GM20431 (cell line): ENCODE results near the gene GATA3.

ENCODE experiments used
- in situ Hi-C: fragments of 300-500 bp; cut with MseI, MboI; formaldehyde crosslinking; loops from one replicate; pipeline ENCODE4 v1.15.0; 2020; ENCODE audit warnings: low sequenced_read_pairs; ENCODE audit not compliant: unreplicated experiment

The GATA3 gene

DNA sequence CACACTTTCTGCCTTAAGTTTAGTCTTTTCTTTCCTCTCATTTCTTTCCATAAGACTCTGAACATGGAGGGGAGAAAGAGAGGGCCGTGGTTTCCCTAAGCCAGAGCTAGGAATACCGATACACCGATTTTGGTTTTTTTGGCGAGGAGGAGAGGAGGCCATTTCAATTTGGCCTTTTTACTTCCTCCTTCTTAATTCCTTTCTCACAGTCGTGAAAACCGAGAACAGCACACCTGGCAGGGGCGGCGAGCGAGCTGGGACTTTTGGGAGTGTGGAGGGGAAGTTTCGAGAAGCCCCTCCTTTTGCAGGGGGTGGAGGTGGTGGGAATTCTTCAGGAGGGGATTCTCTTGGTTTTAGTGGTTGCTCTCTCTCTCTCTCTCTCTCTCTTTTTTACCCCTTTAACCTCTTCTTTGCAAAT is 6.2 kb downstream of the GATA3 start:
- in situ Hi-C loops: no loop called here

DNA sequence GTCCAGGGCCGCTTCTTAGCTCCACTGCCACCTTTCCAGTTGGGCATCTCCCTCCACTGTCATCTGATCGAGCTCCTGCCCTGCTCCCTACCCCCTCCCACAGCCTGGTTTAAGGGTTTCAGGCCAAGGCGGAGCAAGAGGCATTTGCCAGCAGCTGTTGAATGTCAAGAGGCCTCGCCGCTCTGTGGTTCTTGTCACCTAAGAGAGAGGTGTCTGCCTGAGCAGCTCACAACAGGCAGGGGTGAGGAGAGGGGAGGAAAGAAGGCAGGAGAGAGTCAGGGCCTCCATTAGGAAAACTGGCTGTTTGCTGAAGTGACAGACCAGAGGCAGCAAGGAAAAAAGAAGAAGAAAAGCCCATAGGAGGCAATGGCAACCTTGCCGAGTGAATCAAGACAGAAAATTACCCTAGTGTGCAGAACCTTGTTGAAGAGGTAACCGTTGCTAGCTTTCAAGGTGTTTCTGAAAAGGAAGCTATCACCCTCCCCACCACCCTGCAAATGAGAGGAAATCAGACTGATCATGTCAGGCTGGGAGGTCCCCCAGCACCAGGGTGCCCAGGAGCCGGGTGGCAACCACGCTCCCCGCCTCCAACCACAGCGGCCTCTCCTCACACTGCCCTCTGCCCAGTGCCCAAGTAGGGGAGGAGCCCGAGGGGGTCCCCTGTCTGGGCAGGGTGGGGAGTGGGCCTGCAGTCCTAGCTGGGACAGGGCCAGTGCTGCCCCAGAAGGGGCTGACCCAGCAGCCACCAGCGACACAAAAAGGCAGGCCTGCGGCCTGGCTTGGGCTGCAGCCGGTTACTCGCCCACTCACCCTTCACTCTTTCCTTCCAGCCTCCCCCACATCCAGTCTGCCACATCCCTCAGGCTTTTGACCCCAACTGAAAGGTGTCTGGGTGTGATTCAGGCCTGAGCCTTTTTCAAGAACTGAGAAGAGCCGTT is 7.1 kb downstream of the GATA3 start:
- in situ Hi-C loops: no loop called here

DNA sequence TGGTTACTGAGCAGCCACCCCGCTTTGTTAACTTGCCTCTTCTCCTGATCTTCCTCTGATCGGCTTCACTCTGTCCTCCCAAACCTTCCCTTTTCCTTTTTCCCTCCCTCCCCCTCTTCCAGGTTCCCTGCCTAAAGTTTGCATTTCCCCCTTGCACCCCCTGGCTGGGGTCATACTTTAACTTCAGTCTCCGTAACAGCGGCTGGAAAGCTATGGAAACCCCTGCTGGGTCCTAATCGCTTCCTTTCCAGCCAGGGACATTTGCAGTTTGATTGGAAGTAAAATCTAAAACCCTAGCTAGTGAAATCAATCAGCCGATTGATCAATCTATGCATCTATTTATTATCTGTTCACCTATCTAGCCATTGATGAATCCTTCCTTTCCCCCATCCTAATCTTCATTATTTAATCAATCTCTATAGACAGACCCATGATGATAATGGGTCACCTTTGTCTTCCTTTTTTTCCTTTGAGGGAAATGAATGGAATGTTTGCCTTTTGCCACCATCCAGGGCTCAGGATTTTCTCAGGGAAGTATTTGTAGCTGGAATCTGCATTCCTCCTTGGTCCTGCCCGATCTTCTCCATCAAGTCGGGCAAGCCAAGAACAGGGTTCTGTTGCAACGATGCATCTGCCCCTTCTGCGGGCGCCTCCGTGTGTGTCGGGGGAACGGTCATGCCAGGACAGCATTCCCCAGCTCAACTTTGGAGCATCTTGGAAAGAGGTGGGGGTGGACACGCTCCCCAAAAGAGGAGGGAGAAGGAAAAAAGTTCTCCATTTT is 8.8 kb downstream of the GATA3 start:
- in situ Hi-C loops: no loop called here

DNA sequence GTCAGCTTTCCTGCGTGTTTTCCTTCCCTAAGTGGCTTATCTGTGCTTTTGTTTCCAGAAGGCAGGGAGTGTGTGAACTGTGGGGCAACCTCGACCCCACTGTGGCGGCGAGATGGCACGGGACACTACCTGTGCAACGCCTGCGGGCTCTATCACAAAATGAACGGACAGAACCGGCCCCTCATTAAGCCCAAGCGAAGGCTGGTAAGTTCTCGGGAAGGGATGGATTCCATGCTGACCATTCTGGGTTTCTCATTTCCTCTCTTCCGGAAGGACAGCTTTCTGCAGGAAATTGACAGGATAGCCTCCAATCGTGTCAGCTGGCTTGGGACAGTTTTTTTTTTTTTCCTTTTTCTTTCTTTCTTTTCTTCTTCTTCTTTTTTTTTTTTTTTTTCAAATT is 9.4 kb downstream of the GATA3 start:
- in situ Hi-C loops: no loop called here

DNA sequence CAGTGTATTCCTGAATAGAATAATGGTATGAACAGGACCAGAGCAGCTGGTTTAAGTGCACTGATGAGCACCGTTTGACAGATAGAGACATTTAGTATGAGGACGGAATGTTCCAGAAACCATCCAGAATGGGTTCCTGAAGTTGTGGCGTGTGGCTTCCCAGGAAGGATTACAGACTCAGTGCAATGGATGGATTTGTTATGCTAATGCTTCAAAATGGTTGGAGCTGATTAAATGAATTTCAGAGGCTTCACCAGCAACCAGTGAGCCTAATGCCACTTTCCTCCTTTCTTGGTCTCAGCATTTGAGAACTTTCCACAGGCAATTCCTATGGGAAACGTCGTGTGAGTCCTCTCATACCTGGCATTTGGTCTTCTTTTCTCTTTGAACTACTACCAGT is 9.9 kb downstream of the GATA3 start:
- in situ Hi-C loops: no loop called here

DNA sequence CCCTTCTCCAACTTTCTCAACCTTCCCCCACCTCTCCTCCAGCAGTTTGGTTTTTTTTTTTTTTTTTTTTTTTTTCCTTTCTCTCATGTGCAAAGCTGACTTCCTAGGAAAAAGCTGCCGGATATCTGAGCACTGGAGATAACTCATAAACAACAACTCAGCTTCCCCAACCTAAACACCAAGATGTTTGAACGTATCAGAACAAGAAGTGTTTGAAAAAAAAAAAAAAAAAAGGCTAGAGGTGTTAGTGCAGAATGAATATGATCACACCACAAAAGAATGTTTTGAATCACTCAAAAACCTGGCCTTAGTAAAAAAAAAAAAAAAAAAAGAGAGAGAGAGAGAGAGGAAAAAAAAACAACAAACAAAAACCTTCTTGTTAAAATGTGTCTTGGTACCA is 11.2 kb downstream of the GATA3 start:
- in situ Hi-C loops: no loop called here

DNA sequence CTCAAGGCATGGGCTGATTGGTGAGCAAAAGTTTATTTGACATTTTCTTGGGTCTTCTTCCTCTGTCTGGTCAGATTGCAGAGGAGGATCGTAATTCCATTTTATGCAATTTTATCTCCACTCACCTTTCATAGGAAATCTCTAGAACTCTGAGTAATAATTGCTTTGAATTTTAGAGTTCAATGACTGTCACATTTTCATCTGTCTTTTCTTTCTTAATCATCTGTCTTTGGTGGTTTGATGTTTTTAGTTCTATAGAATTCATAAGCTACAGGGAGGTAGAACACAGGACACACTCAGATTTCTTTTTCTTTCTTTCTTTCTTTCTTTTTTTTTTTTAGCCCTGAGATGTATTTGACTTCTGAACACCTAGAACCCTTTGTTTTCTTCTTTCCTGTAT is 11.6 kb downstream of the GATA3 start:
- in situ Hi-C loops: no loop called here

DNA sequence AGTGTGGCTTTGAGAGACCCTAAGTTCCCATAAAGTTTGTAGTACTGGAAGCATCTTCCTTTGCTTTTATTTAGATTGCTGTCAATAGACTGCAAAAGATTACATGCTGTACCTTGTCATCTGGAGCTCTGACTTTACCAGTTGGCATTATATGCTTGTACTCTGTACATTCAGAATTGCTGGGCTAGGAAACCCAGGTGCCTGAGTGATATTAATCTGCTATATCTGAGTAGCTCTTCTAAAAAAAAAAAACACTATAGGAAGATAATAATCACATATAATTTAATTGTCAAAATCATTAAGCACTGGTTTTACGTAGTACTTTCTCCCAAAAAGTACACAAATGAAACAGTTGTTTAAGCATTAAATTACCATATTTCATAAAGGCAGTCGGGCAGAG is 12.3 kb downstream of the GATA3 start:
- in situ Hi-C loops: no loop called here

DNA sequence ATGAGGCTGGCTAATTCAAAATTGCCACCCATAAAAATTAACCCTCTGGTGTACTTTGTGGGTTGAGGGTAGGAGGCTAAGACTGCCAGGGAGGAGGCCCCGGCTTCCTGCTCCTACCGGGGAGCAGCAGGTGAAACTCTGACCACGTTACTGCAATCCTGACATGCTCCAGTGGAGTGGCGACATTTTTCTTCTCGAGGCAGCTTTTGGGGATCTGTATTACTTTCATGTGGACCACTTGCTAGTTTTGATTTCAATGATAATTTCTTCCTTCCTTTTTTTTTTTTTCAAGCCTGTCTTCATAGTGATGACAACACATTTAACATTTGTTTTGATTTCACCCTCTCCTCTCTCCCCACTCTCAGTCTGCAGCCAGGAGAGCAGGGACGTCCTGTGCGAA is 14.6 kb downstream of the GATA3 start:
- in situ Hi-C loops: no loop called here

DNA sequence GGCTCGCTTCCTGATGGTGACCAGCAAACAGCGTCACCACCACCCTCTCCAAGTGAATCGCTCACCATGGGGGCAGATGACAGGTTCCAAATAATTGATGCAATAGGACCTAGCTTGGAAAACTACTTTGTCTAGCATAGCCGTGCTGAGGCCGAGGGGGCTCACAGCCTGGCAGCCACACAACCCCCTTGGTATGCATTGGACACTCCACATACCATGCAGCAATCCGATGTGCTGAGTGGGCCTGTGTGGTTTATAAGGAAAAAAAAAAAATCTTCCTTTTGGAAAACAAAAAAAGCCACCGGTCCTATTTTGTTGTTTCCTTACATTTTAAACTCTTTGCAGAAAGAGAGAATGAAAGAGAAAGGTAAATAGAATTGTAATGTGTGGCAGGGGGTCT is 15.1 kb downstream of the GATA3 start:
- in situ Hi-C loops: no loop called here

DNA sequence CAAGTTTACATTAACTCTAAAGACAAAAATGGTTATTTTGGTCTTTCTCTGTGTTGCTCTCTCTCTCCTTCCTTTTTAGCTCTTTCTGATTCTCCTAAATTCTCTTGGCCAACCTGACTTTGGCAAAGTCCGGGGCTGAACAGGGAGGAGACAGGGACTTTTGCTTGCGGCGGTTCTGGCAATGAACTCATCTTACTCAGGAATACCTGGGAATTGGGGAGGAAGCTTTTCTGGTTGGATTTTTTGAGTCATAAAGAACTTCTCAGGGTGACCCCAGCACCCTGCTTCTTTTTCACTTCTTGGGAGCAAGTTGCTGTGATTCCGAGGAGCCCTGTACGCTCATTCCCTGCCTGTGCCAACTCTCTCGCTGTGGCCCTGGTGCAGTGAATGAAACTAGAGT is 16.0 kb downstream of the GATA3 start:
- in situ Hi-C loops: no loop called here

DNA sequence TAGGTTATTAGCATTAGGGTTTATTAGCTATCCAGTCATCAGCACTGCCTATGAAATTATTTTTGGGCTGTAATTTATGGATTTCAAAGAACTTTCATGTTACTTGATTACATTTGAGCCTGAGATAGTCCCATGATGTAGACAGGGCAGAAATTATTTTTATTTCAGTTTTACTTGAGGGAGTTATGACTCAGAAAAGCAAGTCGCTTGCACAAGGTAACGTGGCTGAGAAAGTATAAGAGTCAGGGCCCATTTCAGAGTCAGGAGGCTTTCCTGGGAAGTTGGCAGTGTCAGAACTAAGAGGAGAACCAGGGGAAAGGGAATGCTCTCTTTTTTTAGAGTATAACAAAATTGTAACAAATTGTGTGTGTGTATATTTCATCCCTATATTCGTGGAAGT is 16.5 kb downstream of the GATA3 start:
- in situ Hi-C loops: no loop called here

DNA sequence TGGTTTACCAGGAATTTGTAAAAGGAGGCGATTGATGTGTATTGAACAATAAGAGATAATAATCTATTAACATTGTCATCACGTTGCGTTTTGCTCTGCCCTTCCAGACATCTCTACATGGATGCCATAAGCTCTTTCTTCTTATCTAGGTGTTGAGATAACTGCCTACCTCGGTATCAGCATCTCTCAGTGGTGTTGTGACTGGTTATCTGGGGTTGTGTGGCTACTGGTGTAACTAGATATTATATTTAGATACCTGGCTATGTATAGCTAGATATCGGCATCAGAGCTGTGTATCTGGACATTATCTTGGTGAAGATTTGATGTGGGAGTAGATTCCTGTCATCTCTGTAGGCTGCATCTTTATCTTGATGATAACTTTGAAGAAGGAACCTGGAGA is 17.2 kb downstream of the GATA3 start:
- in situ Hi-C loops: no loop called here

DNA sequence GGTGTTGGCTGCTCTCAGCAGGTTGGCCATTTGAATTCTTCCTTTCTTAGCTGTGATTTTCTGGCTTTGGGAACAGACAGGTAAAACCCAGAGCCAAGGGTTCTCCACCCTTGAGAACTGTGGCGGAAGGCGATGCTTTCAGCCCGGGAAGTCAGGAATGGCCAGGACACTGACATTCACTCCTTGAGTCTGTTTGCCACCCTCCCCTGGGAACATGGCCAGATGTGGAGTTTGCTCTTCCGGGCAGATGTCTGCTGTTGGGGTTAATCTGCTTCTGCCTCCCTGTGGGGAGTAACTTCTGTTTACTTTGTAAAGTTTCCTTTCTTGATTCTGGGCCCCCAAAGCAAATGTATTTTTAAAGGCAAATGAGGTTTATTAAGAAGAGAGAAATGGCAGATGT is 17.7 kb downstream of the GATA3 start:
- in situ Hi-C loops: no loop called here

DNA sequence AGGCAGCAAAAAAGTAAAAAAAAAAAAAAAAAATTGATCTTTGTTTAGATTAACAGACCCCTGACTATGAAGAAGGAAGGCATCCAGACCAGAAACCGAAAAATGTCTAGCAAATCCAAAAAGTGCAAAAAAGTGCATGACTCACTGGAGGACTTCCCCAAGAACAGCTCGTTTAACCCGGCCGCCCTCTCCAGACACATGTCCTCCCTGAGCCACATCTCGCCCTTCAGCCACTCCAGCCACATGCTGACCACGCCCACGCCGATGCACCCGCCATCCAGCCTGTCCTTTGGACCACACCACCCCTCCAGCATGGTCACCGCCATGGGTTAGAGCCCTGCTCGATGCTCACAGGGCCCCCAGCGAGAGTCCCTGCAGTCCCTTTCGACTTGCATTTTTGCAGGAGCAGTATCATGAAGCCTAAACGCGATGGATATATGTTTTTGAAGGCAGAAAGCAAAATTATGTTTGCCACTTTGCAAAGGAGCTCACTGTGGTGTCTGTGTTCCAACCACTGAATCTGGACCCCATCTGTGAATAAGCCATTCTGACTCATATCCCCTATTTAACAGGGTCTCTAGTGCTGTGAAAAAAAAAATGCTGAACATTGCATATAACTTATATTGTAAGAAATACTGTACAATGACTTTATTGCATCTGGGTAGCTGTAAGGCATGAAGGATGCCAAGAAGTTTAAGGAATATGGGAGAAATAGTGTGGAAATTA is 19.4 kb downstream of the GATA3 start:
- in situ Hi-C loops: no loop called here

DNA sequence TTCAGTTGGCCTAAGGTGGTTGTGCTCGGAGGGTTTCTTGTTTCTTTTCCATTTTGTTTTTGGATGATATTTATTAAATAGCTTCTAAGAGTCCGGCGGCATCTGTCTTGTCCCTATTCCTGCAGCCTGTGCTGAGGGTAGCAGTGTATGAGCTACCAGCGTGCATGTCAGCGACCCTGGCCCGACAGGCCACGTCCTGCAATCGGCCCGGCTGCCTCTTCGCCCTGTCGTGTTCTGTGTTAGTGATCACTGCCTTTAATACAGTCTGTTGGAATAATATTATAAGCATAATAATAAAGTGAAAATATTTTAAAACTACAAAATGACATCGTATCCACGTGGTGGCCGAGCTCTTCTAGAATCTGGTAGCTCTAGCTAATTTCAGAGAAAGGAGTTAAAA is 20.4 kb downstream of the GATA3 start:
- in situ Hi-C loops: no loop called here

DNA sequence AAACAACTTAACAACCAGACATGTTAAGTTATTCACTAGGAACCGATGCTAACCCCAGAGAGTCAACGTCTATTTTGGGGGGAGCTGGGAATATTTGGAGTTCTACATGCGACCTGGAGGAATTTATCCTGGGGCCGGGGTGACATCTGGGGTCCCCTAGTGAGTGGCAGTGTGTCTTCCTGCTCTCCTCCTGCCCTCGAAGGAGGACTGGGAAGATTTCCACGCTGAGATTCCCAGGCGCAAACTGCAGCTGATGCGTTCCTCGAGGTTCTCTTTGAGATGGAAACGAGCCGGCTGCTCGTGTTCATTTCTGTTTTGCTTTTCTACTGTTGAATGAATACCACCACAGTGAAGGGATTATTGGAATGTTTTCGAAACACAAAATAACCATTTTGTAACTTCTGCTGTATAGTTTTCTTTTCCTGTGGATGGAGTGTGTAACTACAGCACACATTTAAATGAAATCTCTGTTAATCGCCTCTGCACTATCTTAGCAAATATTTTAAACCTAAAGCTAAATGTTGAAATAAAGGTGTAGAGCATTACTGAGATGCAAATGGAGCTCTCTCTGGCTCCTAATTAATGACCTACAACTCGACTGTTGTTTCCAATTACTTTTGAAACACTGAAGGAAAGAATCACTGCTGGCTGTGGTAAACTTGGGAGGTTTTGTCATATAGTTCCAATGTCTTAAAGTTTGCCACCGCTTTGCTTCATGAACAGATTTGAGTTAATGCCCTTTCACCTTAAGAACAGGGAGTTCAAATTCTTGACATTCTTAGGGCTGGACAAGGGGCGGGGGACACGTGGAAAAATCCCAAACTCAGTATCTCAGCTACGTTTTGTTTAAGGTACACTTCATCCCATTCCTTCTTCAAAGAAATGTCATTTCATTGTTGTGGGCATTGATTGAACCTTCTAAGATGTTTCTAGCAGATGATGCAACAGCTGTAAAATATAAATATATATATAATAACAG is 21.1 kb downstream of the GATA3 start:
- in situ Hi-C loops: no loop called here

DNA sequence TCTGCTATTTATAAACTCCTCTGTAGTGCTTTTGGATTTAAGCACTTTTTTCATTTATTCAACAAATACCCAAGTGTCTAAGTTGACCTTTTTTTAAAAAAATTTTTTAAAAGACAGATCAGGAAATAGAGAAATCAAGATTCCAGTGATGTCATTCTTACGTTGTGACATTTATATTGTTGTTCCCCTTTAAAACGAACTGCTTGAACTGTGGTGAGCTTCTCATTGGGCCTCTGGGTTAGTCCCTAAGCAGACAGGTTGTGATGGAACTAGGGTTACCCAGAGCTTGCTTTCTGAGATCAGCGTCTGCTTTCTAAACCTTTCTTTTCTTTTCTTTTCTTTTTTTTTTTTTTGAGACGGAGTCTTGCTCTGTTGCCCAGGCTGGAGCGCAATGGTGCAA is 22.4 kb downstream of the GATA3 start:
- in situ Hi-C loops: no loop called here

DNA sequence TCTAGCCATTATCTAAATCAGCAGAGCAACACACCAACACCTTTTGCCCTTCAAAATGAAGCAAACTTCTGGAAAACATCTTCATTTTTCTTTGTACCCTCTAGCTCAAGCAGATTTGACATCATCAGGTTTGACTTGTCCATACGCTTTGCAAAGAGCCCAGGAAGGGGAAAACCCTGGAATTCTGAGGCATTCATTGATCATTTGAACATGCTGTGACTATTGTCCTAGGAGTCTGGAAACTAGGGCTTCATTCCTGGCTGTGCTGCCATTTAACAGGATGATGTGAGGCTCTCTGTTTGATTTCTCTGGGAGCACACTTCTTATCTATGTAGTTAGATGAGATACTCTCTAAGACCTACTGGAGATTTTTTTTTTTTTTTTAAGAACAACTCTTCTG is 23.5 kb downstream of the GATA3 start:
- in situ Hi-C loops: no loop called here

DNA sequence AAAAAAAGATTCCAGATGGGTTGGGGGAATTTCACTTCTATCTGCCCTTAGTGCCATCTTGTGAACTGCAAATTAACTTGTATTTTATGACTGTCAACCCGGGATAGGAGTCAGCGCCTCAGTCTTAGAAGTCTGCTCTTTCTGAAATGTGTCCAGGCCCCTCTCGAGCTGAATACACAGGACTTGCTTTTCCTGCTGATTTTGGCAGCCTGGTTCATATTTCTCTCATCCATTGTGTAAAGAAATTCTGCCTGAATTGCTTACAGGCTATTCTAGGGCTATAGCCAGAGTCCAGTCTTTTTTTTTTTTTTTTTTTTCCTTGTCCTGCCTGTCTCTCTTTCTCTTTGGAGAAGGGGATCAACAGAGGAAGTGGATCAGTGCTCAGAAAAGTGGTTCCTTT is 24.6 kb downstream of the GATA3 start:
- in situ Hi-C loops: no loop called here
